ENCODE data around the gene CRMP1.

CRMP1 gene

DNA sequence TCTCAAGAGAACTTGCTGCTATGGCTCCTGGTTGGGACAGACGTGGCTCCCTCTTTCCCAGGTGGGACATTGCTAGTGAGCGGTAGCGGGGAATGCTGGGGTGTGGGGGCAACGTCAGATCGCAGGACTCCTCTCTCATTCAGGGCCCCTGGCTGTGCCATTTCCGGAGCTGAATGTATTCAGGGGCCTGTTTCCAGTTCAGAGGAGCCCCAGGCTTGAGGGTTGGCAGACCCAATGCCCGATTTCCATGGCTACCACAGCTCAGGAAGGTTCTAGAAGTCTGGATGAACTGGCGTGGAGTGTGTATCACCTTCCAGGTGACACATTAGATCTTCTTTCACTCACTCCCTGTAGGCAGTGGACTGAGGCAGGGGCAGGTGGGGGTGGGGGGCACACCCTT lies 26.2 kb upstream of the CRMP1 start:
- DNase-seq: no peak

DNA sequence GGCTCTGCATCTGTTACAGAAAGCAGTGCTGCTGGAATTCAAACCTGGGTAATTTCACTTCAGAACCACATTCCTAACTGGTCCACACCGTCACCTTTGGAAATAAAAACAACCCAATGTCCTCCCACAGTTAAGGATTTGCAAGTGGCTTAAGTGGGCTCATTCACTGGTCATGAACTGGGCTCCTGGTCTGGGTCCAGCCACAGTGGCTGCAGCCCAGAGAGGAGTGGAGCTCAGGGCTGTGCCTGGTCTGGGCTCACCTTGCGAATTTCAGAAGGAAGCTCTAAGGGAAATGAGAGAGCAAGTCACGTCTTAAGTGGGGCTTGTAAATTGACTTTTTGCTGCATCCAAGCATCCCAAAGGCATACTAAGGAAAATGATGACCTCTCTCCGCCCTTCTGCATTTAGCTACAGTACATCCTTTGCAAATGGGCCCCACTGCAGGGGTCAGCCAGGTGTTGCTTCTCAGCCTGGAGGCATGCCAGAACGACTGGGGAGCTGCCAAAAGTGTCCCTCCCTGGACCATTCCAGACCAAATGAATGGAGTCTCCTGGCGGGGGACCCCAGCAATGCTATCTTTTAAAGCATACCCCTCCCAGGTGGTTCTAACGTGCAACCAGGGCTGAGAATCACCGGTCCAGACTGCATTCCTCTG lies 25.6 kb upstream of the CRMP1 start:
- DNase-seq: no peak

DNA sequence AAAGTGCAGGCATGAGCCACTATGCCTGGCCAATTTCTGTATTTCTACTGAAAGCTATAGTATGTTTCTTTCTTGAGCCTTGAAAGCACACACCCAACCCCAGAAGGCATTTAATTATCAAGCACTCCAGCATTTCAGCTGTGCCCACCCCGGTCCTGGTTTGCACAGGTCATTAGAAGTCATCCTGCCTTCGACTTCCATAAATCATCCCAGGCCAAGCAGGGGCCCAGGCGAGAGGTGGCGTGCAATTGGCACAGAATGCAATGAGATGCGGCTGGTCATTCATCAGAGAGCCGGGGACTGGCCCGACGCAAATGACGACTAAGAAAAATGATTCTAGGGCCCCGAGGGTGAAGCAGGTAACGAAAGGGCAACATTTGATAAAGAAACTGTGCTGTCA lies 24.8 kb upstream of the CRMP1 start:
- no peak for DNase-seq

DNA sequence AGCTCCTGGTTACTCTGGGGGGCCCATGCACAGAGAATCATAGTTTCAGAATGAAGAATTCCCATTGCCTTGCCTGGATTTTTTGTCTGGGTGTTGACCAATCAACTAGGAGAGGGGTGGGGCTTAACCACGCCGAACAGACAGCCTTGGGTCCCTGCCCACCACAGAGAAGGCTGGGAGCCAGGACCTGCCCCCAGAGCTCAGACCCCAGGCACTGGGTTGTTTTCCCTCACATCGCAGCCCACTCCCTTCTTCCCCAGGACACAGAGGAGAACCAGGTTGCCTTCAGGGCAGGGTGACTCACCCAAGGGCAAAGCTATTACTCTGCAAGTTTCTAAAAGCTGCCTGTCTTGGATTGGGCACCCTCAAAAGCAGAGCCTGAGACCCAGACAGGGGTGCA lies 23.3 kb upstream of the CRMP1 start:
- DNase-seq: no peak

GRCh38 chr4:5913454-5913853 lies 20.6 kb upstream of the CRMP1 start:
- no peak for DNase-seq

GRCh38 chr4:5912614-5913019 lies 19.7 kb upstream of the CRMP1 start:
- DNase-seq: no peak

- no peak for DNase-seq
These were observed 16.1 kb upstream of the CRMP1 start for GRCh38 chr4:5908876-5909427.

DNA sequence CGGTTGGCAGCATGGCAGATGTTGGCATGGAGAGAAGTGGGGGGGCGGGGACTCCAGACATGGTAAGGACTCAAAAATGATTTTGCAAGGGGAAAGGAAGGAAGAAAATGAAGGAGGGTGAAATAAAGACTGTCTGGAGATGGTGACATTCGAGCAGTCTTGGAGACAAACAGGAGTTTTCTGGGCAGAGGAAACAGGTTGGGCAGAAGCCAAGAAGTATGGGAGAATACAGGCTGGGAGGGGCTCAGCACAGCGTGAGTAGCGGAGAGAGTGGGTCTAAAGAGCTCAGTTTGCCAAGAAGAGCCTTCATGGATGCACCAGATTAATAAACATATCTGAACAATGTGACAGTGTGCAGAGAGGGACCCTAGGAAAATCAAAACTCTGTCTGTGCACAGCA lies 13.3 kb upstream of the CRMP1 start:
- no peak for DNase-seq

DNA sequence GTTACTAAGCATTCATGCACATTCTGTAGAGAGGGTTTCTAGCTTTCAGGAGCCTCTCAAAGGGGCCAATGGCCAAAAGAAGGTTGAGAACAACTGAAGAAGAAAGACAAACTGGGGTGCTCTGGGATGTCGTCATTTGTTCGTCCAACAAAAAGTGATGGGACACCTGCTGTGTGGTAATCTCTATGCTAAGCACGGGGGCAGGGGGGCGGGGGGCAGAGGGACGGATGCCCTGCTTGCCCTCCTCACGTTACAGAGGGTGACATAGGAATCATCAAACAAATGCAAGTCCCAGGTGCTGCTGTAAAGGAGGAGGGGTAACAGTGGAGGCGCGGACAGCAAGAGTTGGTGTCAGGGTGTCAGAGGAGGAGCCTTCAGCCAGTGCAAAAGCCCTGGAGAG lies 12.8 kb upstream of the CRMP1 start:
- DNase-seq: no peak

GRCh38 chr4:5900844-5901243 lies 8.0 kb upstream of the CRMP1 start:
- DNase-seq: no peak

DNA sequence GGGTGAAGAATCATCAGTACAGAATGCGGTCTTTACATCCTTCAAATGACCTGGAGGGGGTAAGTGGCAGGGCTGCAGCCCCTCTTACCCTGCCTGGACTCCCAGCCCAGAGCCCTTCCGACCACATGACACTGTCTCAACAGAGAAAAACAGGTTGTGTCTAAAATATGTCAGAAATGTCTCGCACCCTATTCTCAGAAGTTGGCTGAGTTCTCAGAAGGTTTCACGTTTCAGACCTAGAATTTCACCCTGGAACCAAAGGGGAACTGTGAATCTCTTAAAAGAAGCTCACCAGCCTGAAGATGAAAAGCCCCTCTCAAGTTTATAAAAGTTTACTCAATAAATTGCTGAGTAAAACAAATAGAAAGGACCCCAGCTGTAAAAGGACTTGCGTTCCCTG lies 7.0 kb upstream of the CRMP1 start:
- no peak for DNase-seq

DNA sequence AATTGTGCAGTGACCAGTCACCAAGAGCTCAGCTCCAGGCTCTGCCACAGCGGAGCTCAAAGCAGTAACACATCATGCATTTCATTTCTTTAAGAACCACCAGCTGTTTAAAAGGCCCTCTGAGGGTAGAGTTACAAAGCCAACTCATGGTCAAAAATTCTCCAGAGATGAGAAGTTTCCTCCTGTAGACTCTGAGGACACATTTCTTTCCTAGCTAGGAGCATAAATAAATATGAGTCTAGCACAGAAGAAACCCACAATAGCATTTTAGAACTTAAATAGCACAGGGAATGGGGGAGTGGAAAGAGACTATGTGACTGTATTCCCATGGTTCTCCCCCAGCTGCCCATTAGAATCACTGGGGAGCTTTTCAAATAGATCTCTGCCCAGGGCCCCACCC lies 6.5 kb upstream of the CRMP1 start:
- DNase-seq: no peak

DNA sequence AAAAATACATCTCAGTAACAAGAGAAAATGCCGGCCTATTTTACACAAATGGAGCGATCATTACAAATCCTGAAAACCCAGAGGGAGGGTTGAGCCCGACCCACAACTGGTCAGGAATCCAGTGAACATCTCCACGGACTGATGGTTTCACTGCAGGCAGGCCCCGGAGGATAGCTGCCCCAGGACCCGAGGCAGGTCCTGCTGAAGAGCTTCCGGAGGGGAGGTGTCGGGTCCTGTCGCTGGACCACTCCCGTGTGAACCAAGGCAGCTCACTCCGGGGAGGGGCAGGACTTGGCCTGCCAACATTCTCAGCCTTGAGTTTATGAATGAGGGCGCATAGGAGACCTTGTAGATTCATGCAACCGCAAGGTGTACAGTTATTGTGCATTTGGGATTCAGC lies 4.8 kb upstream of the CRMP1 start:
- no peak for DNase-seq

DNA sequence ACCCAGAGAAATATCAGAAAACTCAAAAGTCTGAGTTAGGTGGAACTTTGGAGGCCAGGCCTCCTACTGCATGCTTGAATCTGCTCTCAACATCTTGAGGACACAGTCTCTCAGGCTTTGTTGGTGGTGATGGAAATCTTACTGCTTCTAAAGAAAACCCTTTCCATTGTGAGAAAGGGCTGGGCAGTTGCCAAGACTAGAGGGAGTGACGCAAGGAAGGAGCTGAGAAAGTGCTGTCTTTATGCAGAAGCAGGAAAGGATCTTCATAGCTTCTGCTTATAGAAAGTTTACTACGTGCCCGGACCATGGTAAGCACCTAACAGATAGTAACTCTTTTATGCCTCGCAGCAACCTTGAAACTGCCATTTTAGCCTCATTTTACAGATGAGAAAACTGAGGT lies 2.4 kb upstream of the CRMP1 start:
- no peak for DNase-seq

DNA sequence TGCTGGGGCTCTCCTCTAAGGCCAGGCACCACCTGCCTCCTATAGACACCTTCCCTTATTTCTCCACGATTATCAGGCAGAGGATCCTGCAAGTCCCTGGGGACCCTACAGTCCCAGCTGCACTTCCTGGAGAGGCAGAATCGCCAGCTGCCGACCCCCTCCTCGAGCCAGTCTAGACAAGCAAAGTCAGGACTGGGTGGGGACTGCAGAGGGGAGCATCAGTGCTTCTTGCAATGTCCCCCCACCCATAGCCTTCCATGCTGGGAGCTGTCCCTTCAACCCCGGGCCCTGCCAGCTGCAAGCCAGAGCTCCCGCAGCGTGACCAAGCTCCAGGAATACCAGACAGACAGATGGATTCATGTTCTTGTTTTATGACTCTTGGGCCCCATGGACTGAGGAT lies 1.4 kb upstream of the CRMP1 start:
- no peak for DNase-seq

DNA sequence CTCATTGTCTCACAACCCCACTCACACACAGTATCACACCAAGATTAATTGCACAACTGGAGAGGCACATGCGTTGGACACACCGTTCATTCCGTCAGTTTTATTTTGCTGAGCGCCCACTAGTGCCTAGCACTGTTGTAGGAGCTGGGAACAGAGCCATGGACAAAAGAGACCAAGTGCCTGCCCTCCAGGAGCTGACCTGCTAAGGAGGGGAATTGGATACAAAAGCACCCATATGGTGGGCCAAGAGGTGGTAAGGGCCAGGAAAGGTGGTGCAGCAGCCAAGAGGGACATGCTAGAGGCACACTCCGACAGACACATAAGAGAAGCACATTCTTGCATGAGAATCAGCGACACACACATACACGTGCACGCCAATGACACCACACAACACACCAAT lies 705 bp upstream of the CRMP1 start:
- DNase-seq: no peak

- DNase-seq: no peak
These were observed 423 bp downstream of the CRMP1 start for GRCh38 chr4:5892323-5893003.

- DNase-seq: no peak
These were observed 1.1 kb downstream of the CRMP1 start for GRCh38 chr4:5891563-5892322.

- DNase-seq: peak; percentile 89
These were observed 2.7 kb downstream of the CRMP1 start for GRCh38 chr4:5890063-5890727.

DNA sequence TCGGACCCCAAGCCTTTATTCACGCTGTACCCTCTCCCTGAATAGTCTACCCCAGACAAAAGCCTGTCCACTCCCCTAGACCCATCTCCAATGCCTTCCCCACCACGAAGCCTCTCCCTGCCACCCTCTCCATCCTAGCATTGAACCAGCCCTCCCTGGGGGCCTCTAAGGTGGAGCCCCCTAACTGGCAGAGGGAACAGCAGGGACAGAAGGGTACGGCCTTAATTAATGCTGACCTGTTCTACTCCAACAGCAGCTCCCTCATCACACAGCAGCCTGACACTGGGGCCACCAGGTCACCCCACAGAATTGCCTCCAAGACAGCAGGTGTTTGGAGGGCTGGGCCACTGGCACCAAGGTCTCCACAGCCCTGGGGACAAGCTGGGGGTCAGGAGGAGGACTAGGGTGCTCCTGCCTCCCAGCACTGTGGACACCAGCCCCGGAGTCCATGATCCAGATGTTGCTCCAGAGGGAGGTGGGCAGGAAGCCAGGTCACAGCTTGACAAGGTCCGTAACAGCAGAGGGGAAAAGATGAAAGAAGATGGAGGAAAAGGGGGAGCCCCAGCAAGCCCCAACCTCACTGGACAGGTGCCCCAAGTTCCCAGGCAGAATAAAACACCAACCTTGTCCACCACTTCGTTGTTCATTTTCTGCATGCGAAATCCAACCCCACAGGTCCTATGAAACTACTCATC lies 3.7 kb downstream of the CRMP1 start:
- no peak for DNase-seq

DNA sequence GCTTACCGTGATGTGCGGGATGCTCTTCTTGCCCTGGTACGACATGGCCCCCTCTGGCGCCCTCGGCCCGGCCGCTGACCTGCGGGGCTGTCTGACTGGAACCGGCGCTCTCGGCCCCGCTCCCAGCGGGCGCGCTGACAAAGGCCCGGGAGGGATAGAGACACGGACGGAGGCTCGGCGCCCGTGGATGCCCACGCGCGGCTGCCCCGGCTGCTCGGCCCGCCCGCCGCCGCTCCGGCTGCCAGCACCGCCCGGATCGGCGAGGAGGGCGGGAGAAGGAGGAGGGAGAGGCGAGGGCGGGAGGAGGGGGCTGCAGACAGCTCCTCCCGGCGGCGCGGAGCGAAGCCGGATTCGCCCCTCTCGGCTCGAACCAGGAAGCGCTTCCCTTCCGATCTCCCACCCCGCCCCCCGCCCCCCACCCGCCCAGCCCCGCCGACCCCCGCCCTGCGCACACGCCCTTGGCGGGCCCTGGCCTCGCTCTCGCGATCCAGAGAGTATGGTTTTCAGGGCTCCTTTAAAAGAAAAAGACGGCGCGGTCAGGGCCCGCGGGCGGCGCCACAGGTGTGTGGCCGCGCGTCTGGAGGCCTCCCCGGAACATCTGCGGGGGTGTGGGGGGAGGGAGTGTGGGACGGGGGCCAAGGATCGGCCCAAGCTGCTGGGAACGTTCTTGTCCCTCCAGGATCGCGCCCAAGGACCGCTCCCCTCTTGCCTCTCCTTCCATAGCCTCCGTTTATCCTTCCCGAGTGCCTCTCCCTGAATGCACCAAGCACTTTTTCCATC lies 4.5 kb downstream of the CRMP1 start:
- DNase-seq: peak; percentile 68

Measured in NCI-H774 (cell line).